OCI-LY3 (cell line): ENCODE data around the gene RBM4B.
"Not testable (repeated sequence)": the region's sequence is repeated elsewhere in the genome, so short reads cannot be mapped to it uniquely, and the experiment has no call there.

Source experiments
- H2AFZ ChIP-seq: fragments of 200-600, 300-600 bp; shearing (Covaris generic); 2 replicates; pipeline ENCODE4 v1.6.0; 2014; ENCODE audit warnings: antibody characterized with exemption, low read depth, low read length
- H3K27ac ChIP-seq: fragments of 200-600, 300-600 bp; sonication (generic); 2 replicates; pipeline ENCODE4 v1.5.1; 2014; ENCODE audit warnings: mild to moderate bottlenecking, low read length, moderate library complexity, mixed read lengths
- H3K27me3 ChIP-seq: fragments of 200-600, 300-600 bp; sonication (generic); 2 replicates; pipeline ENCODE4 v1.6.1; 2014; ENCODE audit warnings: low read depth, low read length, mixed read lengths
- H3K36me3 ChIP-seq: fragments of 200-600, 300-600 bp; sonication (generic); replicated peaks from 2 replicates; pipeline ENCODE3; 2014; ENCODE audit warnings: low read depth, low read length, mixed read lengths
- H3K4me1 ChIP-seq: fragments of 300-600, 200-600 bp; sonication (generic); 2 replicates; pipeline ENCODE4 v1.6.1; 2014; ENCODE audit warnings: low read length, mixed read lengths
- H3K4me2 ChIP-seq: fragments of 200-600, 300-600 bp; sonication (generic); 2 replicates; pipeline ENCODE4 v1.6.1; 2014; ENCODE audit warnings: low read length, mixed read lengths
- H3K4me3 ChIP-seq: fragments of 300-600, 200-600 bp; sonication (generic); 2 replicates; pipeline ENCODE4 v1.5.1; 2014; ENCODE audit warnings: antibody characterized with exemption, mild to moderate bottlenecking, low read length, moderate library complexity
- H3K79me2 ChIP-seq: fragments of 300-600, 200-600 bp; shearing (Covaris generic); 2 replicates; pipeline ENCODE4 v1.6.1; 2014; ENCODE audit warnings: mild to moderate bottlenecking, low read length, mixed read lengths
- H3K9ac ChIP-seq: fragments of 300-600, 200-600 bp; shearing (Covaris generic); 2 replicates; pipeline ENCODE4 v1.6.0; 2014; ENCODE audit warnings: mild to moderate bottlenecking, low read length, moderate library complexity
- H3K9me3 ChIP-seq: fragments of 200-600, 300-600 bp; shearing (Covaris generic); 2 replicates; pipeline ENCODE4 v1.6.1; 2014; ENCODE audit warnings: low read length, mixed read lengths; ENCODE audit not compliant: insufficient read depth
- H4K20me1 ChIP-seq: fragments of 200-600, 300-600 bp; sonication (generic); 2 replicates; pipeline ENCODE4 v1.6.1; 2016; ENCODE audit warnings: low read length, mixed read lengths; ENCODE audit not compliant: insufficient read depth
- EZH2phosphoT487 ChIP-seq: fragments of 200-600 bp; shearing (Covaris generic); IDR thresholded peaks from 2 replicates; pipeline ENCODE4 v1.6.1; 2018; ENCODE audit warnings: antibody characterized with exemption, mixed run types, low read depth
- TF ChIP-seq, protein P1 (sequence below): fragments of 200-600, 300-600 bp; sonication (generic); IDR thresholded peaks from 2 replicates; pipeline ENCODE4 v1.5.1; 2014; ENCODE audit warnings: antibody characterized with exemption, low read length, low read depth

The RBM4B gene, protein sequence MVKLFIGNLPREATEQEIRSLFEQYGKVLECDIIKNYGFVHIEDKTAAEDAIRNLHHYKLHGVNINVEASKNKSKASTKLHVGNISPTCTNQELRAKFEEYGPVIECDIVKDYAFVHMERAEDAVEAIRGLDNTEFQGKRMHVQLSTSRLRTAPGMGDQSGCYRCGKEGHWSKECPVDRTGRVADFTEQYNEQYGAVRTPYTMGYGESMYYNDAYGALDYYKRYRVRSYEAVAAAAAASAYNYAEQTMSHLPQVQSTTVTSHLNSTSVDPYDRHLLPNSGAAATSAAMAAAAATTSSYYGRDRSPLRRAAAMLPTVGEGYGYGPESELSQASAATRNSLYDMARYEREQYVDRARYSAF

DNA sequence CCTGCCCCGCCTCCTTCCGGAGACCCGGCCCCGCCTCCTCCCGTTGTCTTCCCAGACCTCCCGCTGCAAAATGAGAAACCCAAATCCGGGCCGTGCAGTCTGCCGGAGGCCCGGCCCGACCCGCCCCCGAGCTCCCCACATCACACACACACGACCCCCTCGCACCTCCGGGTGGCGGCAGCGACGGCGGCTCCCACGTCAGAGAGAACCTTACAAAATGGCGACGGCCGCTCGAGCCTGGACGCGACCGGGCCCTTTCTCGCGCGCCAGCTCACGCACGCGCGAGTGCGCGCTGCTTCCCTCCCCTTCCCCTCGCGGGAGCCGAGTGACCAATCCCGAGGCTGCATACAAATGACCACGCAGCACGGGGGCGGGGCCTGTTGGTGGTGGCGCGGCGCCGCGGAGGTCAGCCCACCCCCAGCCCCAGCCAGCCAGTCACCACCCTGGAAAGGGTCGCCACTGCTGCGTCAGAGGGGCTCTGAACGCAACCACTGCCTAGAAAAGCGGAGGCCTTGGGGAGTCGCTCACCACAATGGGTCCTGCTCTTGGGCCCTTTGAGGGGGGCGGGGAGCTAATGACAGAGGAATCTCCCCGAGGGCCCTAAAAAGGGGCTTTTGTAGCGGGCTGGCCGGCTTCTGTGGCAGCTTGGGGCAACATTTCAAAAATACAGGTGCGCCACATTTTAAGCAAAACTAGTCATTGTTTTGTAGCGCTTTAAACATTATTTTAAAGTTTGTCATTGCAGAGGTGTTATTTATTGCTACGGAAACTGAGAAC is at the start of gene RBM4B:
Gene RBM4B, minus strand, starts transcription at position 289 of the 777 bp plus-strand sequence. CDS start 808 bp downstream, outside the sequence.
- TF ChIP-seq EZH2phosphoT487, result no peak
- TF ChIP-seq, protein P1, sequence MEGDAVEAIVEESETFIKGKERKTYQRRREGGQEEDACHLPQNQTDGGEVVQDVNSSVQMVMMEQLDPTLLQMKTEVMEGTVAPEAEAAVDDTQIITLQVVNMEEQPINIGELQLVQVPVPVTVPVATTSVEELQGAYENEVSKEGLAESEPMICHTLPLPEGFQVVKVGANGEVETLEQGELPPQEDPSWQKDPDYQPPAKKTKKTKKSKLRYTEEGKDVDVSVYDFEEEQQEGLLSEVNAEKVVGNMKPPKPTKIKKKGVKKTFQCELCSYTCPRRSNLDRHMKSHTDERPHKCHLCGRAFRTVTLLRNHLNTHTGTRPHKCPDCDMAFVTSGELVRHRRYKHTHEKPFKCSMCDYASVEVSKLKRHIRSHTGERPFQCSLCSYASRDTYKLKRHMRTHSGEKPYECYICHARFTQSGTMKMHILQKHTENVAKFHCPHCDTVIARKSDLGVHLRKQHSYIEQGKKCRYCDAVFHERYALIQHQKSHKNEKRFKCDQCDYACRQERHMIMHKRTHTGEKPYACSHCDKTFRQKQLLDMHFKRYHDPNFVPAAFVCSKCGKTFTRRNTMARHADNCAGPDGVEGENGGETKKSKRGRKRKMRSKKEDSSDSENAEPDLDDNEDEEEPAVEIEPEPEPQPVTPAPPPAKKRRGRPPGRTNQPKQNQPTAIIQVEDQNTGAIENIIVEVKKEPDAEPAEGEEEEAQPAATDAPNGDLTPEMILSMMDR, result no peak
- Histone ChIP-seq H3K9me3 (no peaks in the 10 kb centered on the region), H2AFZ (peak within 1 kb of the TSS; percentile 52), H3K79me2 (peaks cover 41% of the 10 kb centered on the region), H3K4me1 (peaks cover 24% of the 10 kb centered on the region), H3K4me2 (peak within 1 kb of the TSS; percentile 100), H4K20me1 (peaks cover 7% of the 10 kb centered on the region; the same call in 1 of the 2 replicates), H3K9ac (peak within 1 kb of the TSS; percentile 80), H3K36me3 (peaks cover 17% of the 10 kb centered on the region), H3K27me3 (no peaks in the 10 kb centered on the region), H3K27ac (peak within 1 kb of the TSS; percentile 85), H3K4me3 (peak within 1 kb of the TSS; percentile 78)

DNA sequence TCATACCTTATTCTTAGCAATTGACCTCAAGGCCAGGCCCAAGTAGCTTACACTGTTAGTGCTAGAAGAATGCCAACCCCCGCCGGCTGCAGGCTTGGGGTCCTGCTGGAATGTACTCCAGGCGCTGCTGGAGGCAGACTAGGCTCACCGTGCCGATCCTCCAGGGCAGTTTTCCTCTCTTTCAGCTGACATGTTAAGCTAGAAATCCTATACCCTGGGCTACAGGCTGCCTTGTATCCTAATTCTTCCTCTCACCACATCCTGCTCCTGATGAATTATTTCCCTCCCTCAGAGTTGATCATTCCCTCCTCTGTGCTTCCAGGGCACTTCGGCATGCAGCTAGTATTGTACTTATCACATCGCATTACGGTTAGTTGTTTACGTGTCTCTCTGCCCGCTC is 48.0 kb upstream of the RBM4B start:
- H3K27ac ChIP-seq, result no peak overlapping the region
- peaks cover 19% of the 10 kb centered on the region for H3K79me2 ChIP-seq
- no peak for TF ChIP-seq EZH2phosphoT487
- TF ChIP-seq, protein P1, result no peak
- H3K9me3 ChIP-seq, result no peaks in the 10 kb centered on the region
- no peak overlapping the region for H2AFZ ChIP-seq
- H3K4me3 ChIP-seq, result no peak overlapping the region
- H3K4me2 ChIP-seq, result no peak overlapping the region
- H3K36me3 ChIP-seq, result no peaks in the 10 kb centered on the region
- peaks cover 18% of the 10 kb centered on the region for H3K4me1 ChIP-seq
- H3K27me3 ChIP-seq, result peaks cover 9% of the 10 kb centered on the region
- H4K20me1 ChIP-seq, result no peaks in the 10 kb centered on the region
- H3K9ac ChIP-seq, result no peak overlapping the region

DNA sequence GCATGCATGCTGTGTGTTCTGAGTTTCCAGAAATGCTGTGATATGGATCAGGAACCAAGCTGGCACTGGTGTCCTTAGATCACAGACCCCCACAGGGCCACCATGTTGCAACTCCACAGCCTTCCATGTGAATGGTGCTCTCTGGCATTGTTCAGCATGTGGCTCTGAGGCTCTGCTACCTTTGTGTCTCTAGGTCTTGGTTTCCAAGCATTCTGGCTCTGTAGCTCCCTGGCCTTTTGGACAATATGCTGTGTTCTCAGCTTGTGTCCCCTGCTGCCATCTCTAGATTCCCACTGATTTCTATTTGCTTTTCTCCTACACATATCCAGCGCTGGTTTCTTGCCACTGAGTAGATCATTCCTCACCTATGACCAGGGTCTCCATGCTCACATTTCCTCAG is 47.4 kb upstream of the RBM4B start:
- peaks cover 9% of the 10 kb centered on the region for H3K27me3 ChIP-seq
- no peak overlapping the region for H3K4me2 ChIP-seq
- peaks cover 18% of the 10 kb centered on the region for H3K4me1 ChIP-seq

DNA sequence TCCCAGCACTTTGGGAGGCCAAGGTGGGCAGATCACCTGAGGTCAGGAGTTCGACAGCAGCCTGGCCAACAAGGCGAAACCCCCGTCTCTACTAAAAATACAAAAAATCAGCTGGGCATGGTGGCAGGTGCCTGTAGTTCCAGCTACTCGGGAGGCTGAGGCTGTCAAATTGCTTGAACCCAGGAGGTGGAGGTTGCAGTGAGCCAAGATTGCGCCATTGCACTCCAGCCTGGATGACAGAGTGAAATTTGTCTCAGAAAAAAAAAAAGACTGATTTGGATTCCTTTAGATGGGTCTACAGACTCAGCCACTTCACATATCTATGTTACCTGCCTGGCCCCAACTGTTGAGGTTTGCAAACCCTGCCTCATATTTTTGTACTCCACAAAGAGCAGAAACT is 46.5 kb upstream of the RBM4B start:
- H3K4me1 ChIP-seq, result peaks cover 18% of the 10 kb centered on the region

More for the DNA sequence above, 47.4 kb upstream of the RBM4B start:
- no peaks in the 10 kb centered on the region for H3K9me3 ChIP-seq
- no peak overlapping the region for H2AFZ ChIP-seq
- H3K79me2 ChIP-seq, result peaks cover 19% of the 10 kb centered on the region
- no peaks in the 10 kb centered on the region for H3K36me3 ChIP-seq
- TF ChIP-seq, protein P1, result no peak
- TF ChIP-seq EZH2phosphoT487, result no peak
- H4K20me1 ChIP-seq, result no peaks in the 10 kb centered on the region
- no peak overlapping the region for H3K9ac ChIP-seq
- no peak overlapping the region for H3K27ac ChIP-seq
- no peak overlapping the region for H3K4me3 ChIP-seq

More for the DNA sequence above, 46.5 kb upstream of the RBM4B start:
- H4K20me1 ChIP-seq, H3K36me3 ChIP-seq, H3K4me3 ChIP-seq, H3K27ac ChIP-seq, H2AFZ ChIP-seq, H3K27me3 ChIP-seq, H3K4me2 ChIP-seq, H3K9ac ChIP-seq, H3K9me3 ChIP-seq: not testable (repeated sequence)
- peaks cover 19% of the 10 kb centered on the region for H3K79me2 ChIP-seq
